Endodermal cell (in vitro differentiated cells): ENCODE results near the gene SCN2B. TPM values are rescaled to one million over a fixed set of nuclear protein-coding genes. Genes with fewer than 3 reads are reported as not detected.

Experiments used
- DNase-seq: peaks from one replicate; pipeline ENCODE4 v3.0.0-alpha.2; 2017
- H3K27ac ChIP-seq: 2 replicates; pipeline ENCODE4 v1.5.1; 2013; ENCODE audit warnings: mild to moderate bottlenecking, low read depth, low read length, moderate library complexity
- H3K27me3 ChIP-seq: 2 replicates; pipeline ENCODE4 v1.6.1; 2013; ENCODE audit warnings: mild to moderate bottlenecking, low read length, moderate library complexity; ENCODE audit not compliant: insufficient read depth, control insufficient read depth, poor library complexity, severe bottlenecking
- H3K36me3 ChIP-seq: 2 replicates; pipeline ENCODE4 v1.7.0; 2013; ENCODE audit warnings: mild to moderate bottlenecking, low read length, moderate library complexity; ENCODE audit not compliant: control insufficient read depth, insufficient read depth
- H3K4me1 ChIP-seq: one replicate; pipeline ENCODE4 v1.7.0; 2013; ENCODE audit warnings: low read length; ENCODE audit not compliant: control insufficient read depth, insufficient read depth
- H3K4me3 ChIP-seq: 2 replicates; pipeline ENCODE4 v1.5.1; 2013; ENCODE audit warnings: mild to moderate bottlenecking, low read length, moderate library complexity
- H3K9ac ChIP-seq: 2 replicates; pipeline ENCODE4 v1.6.1; 2013; ENCODE audit warnings: mild to moderate bottlenecking, low read length, moderate library complexity; ENCODE audit not compliant: poor library complexity, severe bottlenecking; ENCODE audit errors: extremely low read depth
- H3K9me3 ChIP-seq: 2 replicates; pipeline ENCODE4 v1.6.1; 2013; ENCODE audit warnings: mild to moderate bottlenecking, low read length, moderate library complexity; ENCODE audit not compliant: control insufficient read depth
- H3K27ac Mint-ChIP-seq: 2 replicates; pipeline ENCODE4 v1.8.0; 2020; ENCODE audit warnings: mixed read lengths
- H3K27me3 Mint-ChIP-seq: 2 replicates; pipeline ENCODE4 v1.8.0; 2021; ENCODE audit warnings: mild to moderate bottlenecking, mixed read lengths; ENCODE audit not compliant: insufficient read depth
- H3K36me3 Mint-ChIP-seq: 2 replicates; pipeline ENCODE4 v1.8.0; 2020; ENCODE audit warnings: low read depth, mixed read lengths
- H3K4me1 Mint-ChIP-seq: 2 replicates; pipeline ENCODE4 v1.8.0; 2020; ENCODE audit warnings: mixed read lengths
- H3K4me3 Mint-ChIP-seq: 2 replicates; pipeline ENCODE4 v1.8.0; 2020; ENCODE audit warnings: mild to moderate bottlenecking, moderate library complexity, mixed read lengths
- H3K9me3 Mint-ChIP-seq: 2 replicates; pipeline ENCODE4 v1.8.0; 2020; ENCODE audit warnings: mild to moderate bottlenecking, mixed read lengths
- WGBS, 2 experiments: methylation state at CpG; one replicate each; pipeline versions ENCODE4 v1.1.5 to v1.1.7; 2013; ENCODE audit warnings: missing lambda C conversion rate in 2 of 2, mixed read lengths in 1 of 2; ENCODE audit not compliant: insufficient coverage in 1 of 2, insufficient read length in 1 of 2; 5-methylcytosine and 5-hydroxymethylcytosine counted together
- total RNA-seq, 2 donors: library from RNA; stranded (reverse); fragmentation: NEBNext Ultra II Directional in 1 of 2; extraction: Animal tissue kit (Norgen Biotek cat#: 25700) in 1 of 2; gene quantifications; 2 replicates in 1 of 2; 3 replicates in 1 of 2; pipeline ENCODE4 v1.2.1, GENCODE V29; 2021
- TF ChIP-seq, protein P1 (sequence below): fragments of 200-600 bp; sonication (generic); conservative IDR thresholded peaks from 2 replicates; pipeline ENCODE4 v1.5.0; 2021; ENCODE audit warnings: antibody characterized with exemption, mild to moderate bottlenecking

The SCN2B gene
- total RNA-seq, 2 donors from 2014 or later: 0.11 to 0.20 TPM

DNA sequence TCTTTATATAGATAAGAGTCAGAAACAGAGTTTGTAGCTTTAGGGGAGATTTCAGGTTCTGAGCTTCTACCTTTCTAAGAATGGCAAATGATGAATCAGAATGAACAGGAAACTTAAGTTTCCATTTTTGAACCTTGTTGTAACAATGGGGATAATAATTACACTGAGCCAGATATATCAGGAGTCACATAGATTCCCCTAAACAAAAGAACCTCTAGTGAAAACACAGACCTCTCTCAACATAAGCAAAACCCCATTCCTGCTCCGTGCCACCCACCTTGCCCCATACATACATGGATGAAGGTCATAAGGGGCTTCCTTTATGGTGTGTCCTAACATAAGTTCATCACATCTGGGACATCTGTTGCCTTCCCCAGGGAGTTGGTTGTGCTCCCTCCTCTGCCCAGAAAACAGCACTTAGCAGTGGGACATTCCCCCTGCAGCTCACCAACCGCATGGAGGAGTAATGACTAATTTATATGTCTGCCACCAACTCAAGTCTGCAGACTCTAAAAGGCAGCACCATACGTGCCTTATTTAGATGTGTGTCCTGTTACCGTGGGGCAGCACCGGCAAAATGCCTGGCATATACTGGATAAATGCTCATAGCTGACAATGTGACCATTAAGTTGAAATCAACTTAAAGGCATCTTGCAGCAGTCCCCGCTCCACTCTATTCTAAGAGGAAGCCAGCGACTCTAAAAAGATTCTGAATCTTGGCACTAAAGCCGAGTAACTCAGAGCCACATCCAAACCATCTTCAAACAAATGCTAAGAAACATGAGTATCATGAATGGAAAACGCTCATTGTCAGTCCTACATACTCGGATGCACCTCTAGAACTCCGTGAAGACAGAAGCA, 40.4 kb upstream of the SCN2B start:
- H3K4me3 ChIP-seq: no peak overlapping the region
- Mint-ChIP-seq H3K27me3 (peaks cover 12% of the 10 kb centered on the region), H3K27ac (no peak overlapping the region), H3K4me3 (no peak overlapping the region), H3K9me3 (no peaks in the 10 kb centered on the region), H3K4me1 (peaks cover 25% of the 10 kb centered on the region), H3K36me3 (no peaks in the 10 kb centered on the region)
- H3K4me1 ChIP-seq: peaks cover 5% of the 10 kb centered on the region
- H3K27me3 ChIP-seq: no peaks in the 10 kb centered on the region
- TF ChIP-seq, protein P1, sequence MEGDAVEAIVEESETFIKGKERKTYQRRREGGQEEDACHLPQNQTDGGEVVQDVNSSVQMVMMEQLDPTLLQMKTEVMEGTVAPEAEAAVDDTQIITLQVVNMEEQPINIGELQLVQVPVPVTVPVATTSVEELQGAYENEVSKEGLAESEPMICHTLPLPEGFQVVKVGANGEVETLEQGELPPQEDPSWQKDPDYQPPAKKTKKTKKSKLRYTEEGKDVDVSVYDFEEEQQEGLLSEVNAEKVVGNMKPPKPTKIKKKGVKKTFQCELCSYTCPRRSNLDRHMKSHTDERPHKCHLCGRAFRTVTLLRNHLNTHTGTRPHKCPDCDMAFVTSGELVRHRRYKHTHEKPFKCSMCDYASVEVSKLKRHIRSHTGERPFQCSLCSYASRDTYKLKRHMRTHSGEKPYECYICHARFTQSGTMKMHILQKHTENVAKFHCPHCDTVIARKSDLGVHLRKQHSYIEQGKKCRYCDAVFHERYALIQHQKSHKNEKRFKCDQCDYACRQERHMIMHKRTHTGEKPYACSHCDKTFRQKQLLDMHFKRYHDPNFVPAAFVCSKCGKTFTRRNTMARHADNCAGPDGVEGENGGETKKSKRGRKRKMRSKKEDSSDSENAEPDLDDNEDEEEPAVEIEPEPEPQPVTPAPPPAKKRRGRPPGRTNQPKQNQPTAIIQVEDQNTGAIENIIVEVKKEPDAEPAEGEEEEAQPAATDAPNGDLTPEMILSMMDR: no peak
- H3K36me3 ChIP-seq: no peaks in the 10 kb centered on the region
- no peak for DNase-seq
- no peak overlapping the region for H3K9ac ChIP-seq
- WGBS, 2 experiments: 91 to 92% methylated on average over 10 to 11 of the region's 11 CpGs
- no peaks in the 10 kb centered on the region for H3K9me3 ChIP-seq
- H3K27ac ChIP-seq: no peak overlapping the region

DNA sequence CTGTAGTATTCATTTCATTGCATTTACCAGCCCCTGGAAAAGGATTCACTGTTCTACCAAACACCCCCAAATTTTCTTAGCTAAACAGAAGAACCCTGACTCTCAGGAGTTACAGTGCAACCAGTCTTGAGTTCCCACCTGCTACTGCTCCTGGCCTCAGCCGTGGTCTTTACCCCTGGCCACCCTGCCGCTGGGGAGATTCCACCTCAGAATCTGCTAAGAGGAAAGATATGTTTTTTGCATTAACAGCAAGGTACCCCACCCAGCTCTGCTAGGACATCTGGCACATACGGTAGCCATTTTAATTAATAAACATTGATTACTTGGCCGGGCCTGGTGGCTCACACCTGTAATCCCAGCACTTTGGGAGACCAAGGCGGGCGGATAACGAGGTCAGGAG, 39.3 kb upstream of the SCN2B start:
- Mint-ChIP-seq H3K27ac (no peak overlapping the region), H3K9me3 (no peaks in the 10 kb centered on the region), H3K27me3 (peaks cover 12% of the 10 kb centered on the region), H3K36me3 (no peaks in the 10 kb centered on the region), H3K4me1 (peaks cover 34% of the 10 kb centered on the region), H3K4me3 (no peak overlapping the region)
- DNase-seq: no peak
- H3K27me3 ChIP-seq: no peaks in the 10 kb centered on the region
- H3K4me1 ChIP-seq: peaks cover 5% of the 10 kb centered on the region
- H3K9me3 ChIP-seq: no peaks in the 10 kb centered on the region
- no peak overlapping the region for H3K9ac ChIP-seq
- 94 to 100% methylated on average over 1 to 6 of the region's 7 CpGs for WGBS, 2 experiments
- H3K36me3 ChIP-seq: no peaks in the 10 kb centered on the region
- TF ChIP-seq, protein P1: no peak
- H3K27ac ChIP-seq: no peak overlapping the region
- no peak overlapping the region for H3K4me3 ChIP-seq

DNA sequence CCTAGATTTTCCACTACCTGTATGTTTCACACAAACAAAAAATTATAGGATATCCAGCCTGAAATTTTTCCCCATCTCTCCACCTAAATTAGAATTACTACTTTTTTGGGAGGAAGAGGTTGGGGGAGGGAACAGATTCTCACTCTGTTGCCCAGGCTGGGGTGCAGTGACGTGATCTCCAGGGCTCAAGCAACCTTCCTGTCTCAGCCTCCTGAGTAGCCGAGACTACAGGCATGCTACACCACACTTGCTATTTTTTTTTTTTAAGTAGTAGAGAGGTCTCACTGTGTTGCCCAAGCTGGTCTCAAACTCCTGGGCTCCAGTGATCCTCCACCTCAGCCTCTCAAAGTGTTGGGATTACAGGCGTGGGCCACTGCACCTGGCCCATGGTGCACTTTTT, 38.8 kb upstream of the SCN2B start:
- Mint-ChIP-seq H3K27me3 (peaks cover 12% of the 10 kb centered on the region), H3K36me3 (no peaks in the 10 kb centered on the region), H3K4me3 (no peak overlapping the region), H3K9me3 (no peaks in the 10 kb centered on the region), H3K4me1 (peaks cover 39% of the 10 kb centered on the region), H3K27ac (no peak overlapping the region)
- Histone ChIP-seq H3K9me3 (no peaks in the 10 kb centered on the region), H3K27me3 (no peaks in the 10 kb centered on the region), H3K4me1 (peaks cover 5% of the 10 kb centered on the region), H3K9ac (no peak overlapping the region), H3K4me3 (no peak overlapping the region), H3K27ac (no peak overlapping the region), H3K36me3 (no peaks in the 10 kb centered on the region)
- TF ChIP-seq, protein P1: no peak
- 83 to 93% methylated on average over 1 to 3 of the region's 3 CpGs for WGBS, 2 experiments
- no peak for DNase-seq
